ENCODE results near the gene RPL27A. TPM values are rescaled to one million over a fixed set of nuclear protein-coding genes. Genes with fewer than 3 reads are reported as not detected.

RPL27A gene
- total RNA-seq, 4 donors from 2014 or later = 635 to 791 (median 757) TPM

DNA sequence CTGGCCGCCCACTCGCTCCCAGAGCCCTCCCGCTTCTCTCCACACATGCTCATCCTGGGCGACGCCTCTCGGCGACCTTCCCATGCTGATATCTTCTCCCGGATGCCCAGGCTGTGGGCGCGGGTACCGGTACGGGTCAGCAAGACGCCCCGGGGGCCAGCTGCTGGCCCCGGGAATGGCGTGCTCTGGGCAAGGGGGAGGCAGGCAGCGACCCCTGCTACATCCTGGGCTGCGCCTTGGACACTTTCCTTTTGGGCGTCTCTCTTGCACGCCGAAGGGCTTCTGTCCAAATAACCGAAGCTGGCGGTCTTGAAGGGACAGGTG is 48.1 kb downstream of the RPL27A start:
- ATAC-seq (ENCODE audit: low FRiP score) (no peak), DNase-seq (ENCODE audit: low spot score) (no peak)
- TF ChIP-seq CTCF (IDR thresholded peaks at IDR 0.05) = no peak

- DNase-seq (ENCODE audit: low spot score) = no peak
- no peak for ATAC-seq (ENCODE audit: low FRiP score)
- TF ChIP-seq CTCF (IDR thresholded peaks at IDR 0.05) = no peak
These were observed 49.2 kb downstream of the RPL27A start for GRCh38 chr11:8731647-8732323.

DNA sequence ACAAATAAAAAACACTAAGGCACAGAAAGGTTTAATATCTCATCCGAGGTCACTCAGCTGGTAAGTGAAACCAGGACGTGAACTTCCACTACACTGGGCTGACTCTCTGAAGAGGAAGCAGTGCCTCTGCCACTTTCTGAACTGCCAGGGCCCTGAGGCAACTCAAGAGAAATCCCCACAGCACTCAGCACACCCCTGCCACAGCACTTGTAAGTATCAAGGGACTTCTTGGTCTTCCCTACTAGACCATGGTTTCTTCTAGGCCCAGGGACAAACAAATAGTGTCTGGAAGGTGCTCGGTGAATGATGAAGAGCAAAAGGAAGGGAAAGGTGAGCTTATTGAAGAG is 49.7 kb downstream of the RPL27A start:
- TF ChIP-seq CTCF (IDR thresholded peaks at IDR 0.05) = no peak
- DNase-seq (ENCODE audit: low spot score) (no peak), ATAC-seq (ENCODE audit: low FRiP score) (no peak)

DNA sequence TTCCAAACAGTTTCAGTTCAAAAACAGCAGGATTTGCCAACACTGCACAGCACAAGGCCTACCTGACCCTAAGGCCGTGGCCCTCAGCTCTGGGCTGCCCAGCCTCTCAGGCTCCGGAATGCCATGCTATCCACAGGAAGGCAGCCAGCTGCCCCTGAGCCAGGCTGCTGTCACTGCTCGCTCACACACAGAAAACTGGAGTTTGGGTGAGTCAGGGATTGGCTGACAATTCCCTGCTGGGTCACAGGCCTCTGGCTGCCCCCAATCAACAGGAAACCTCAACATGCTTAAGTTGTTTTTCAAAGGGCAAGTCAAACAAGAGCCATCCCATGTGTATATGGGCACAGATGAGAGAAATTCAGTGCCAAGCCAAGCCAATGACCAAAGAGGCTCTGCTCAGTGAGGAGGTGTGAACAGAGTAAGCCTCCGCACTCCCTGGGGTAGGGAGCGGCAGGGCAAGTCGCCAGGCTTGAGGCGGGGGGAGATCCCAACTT is 50.2 kb downstream of the RPL27A start:
- peak; percentile 68 for ATAC-seq (ENCODE audit: low FRiP score)
- TF ChIP-seq CTCF (IDR thresholded peaks at IDR 0.05) = no peak

DNA sequence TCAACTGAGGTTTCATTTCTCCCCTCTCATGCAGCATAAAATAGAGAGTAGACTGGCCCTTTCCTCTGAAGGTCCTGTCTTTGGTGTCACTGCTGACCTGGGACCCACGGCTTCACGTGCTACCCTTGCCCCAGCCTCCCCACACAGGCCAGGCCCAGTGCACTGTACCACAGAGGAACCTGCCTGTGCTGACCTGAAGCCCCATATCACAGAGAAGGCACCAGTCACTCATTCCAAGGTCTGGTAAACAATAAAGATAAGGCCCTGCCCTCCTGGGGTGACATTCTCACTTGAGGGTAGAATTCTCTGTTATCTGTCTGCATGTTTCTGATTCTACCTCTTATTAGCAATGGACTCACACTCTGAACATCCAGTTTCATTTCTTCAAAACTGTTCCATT is 51.3 kb downstream of the RPL27A start:
- ATAC-seq (ENCODE audit: low FRiP score) = no peak
- TF ChIP-seq CTCF (IDR thresholded peaks at IDR 0.05) = no peak
- no peak for DNase-seq (ENCODE audit: low spot score)

More for the DNA sequence above, 50.2 kb downstream of the RPL27A start:
- no peak for DNase-seq (ENCODE audit: low spot score)

DNA sequence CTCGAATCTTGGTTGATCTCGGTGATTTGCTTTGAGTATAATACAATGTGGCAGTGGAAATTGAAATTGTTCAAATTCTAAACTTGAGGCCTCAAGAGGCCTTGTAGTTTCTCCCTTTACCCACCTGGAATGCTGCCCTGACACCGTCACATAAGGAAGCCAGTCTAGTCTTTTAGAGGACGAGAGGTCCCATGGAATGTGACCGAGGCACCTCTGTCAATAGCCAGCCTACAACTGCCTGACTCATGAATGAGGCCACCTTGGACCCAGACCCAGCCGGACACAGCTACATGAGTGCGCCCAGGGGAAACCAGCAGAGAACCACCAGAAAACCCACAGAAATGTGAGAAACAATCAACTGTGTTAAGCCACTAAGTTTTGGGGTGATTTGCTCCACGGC is 52.5 kb downstream of the RPL27A start:
- no peak for ATAC-seq (ENCODE audit: low FRiP score)

More for the DNA sequence above, 52.5 kb downstream of the RPL27A start:
- DNase-seq (ENCODE audit: low spot score) = no peak
- TF ChIP-seq CTCF (IDR thresholded peaks at IDR 0.05) = no peak

All from omental fat pad (tissue), 4 donors.